GM12891 (cell line): ENCODE measurements around the gene ADGRL3.

Experiments
- POLR2A ChIP-seq: IDR thresholded peaks from 2 replicates; pipeline ENCODE4 v1.6.1; 2011; ENCODE audit warnings: low read depth, low read length, control low read depth
- POLR2AphosphoS5 ChIP-seq: IDR thresholded peaks from 2 replicates; pipeline ENCODE4 v1.6.1; 2011; ENCODE audit warnings: low read depth, low read length, control low read depth
- TAF1 ChIP-seq: IDR thresholded peaks from 2 replicates; pipeline ENCODE4 v1.6.1; 2011; ENCODE audit warnings: low read depth, low read length, control low read depth

GRCh38 chr4:61604054-61604453, 403.9 kb downstream of the ADGRL3 start:
- TF ChIP-seq POLR2AphosphoS5 (no peak), TAF1 (no peak), POLR2A (no peak)
